OCI-LY7 (cell line): ENCODE results near the gene DYNLT2. TPM values are rescaled to one million over a fixed set of nuclear protein-coding genes. Genes with fewer than 3 reads are reported as not detected.

Source experiments
- BruUV-seq: library from RNA; stranded (reverse); fragments of 400-500 nt; replicated peaks from 2 replicates; lab custom pipeline; 2021; lab: Mats Ljungman, UMichigan
- CTCF ChIA-PET: fragments of 300-600 bp; sonication (Branson Sonifier 250); formaldehyde crosslinking; loops from one replicate; lab custom pipeline; 2022; ENCODE audit warnings: antibody characterized with exemption; ENCODE audit not compliant: unreplicated experiment; lab: Charles Lee
- POLR2A ChIA-PET: fragments of 300-600 bp; sonication (Branson Sonifier 250); formaldehyde crosslinking; loops from one replicate; lab custom pipeline; 2022; ENCODE audit warnings: antibody characterized with exemption; lab: Charles Lee
- DNase-seq: peaks from one replicate; pipeline ENCODE4 v3.0.0-alpha.2; 2015; ENCODE audit warnings: low spot score
- H2AFZ ChIP-seq: fragments of 200-600 bp; sonication (generic), shearing (Covaris generic); 2 replicates; pipeline ENCODE4 v1.6.1; 2014; ENCODE audit warnings: mild to moderate bottlenecking, antibody characterized with exemption, low read length, moderate library complexity
- H3K27ac ChIP-seq: fragments of 200-600 bp; sonication (generic); 2 replicates; pipeline ENCODE4 v1.5.1; 2014; ENCODE audit warnings: mixed run types, low read depth, mild to moderate bottlenecking, moderate library complexity, low read length, inconsistent platforms; ENCODE audit not compliant: poor library complexity, severe bottlenecking
- H3K36me3 ChIP-seq: fragments of 200-600 bp; sonication (generic); 2 replicates; pipeline ENCODE4 v1.6.1; 2014; ENCODE audit warnings: mild to moderate bottlenecking, antibody characterized with exemption, low read length, moderate library complexity, mixed read lengths; ENCODE audit not compliant: insufficient read depth
- H3K4me1 ChIP-seq: fragments of 200-600 bp; sonication (generic); 2 replicates; pipeline ENCODE4 v1.5.1; 2014; ENCODE audit warnings: mild to moderate bottlenecking, low read length; ENCODE audit not compliant: insufficient read depth, poor library complexity, severe bottlenecking
- H3K4me2 ChIP-seq: fragments of 200-600 bp; sonication (generic); 2 replicates; pipeline ENCODE4 v1.6.1; 2014; ENCODE audit warnings: mild to moderate bottlenecking, low read length
- H3K4me3 ChIP-seq: fragments of 200-600 bp; sonication (generic); 2 replicates; pipeline ENCODE4 v1.5.1; 2014; ENCODE audit warnings: mild to moderate bottlenecking, low read depth, low read length; ENCODE audit not compliant: poor library complexity, severe bottlenecking
- H3K79me2 ChIP-seq: fragments of 200-600 bp; sonication (generic); 2 replicates; pipeline ENCODE4 v1.6.1; 2016; ENCODE audit warnings: low read depth, mild to moderate bottlenecking, low read length, moderate library complexity, mixed read lengths; ENCODE audit not compliant: insufficient read depth
- H3K9me2 ChIP-seq: fragments of 200-600 bp; sonication (generic); 2 replicates; pipeline ENCODE4 v1.6.1; 2016; ENCODE audit warnings: mild to moderate bottlenecking, low read length, mixed read lengths; ENCODE audit not compliant: insufficient read depth
- H3K9me3 ChIP-seq: fragments of 200-600 bp; sonication (generic); 2 replicates; pipeline ENCODE4 v1.6.1; 2014; ENCODE audit warnings: mild to moderate bottlenecking, mixed run types, low read length, mixed read lengths
- H4K20me1 ChIP-seq: fragments of 200-600 bp; sonication (generic); 2 replicates; pipeline ENCODE4 v1.6.1; 2014; ENCODE audit warnings: mild to moderate bottlenecking, antibody characterized with exemption, low read length, moderate library complexity, mixed read lengths; ENCODE audit not compliant: insufficient read depth
- EZH2phosphoT487 ChIP-seq: fragments of 200-600 bp; sonication (generic); IDR thresholded peaks from 2 replicates; pipeline ENCODE4 v1.6.1; 2018; ENCODE audit warnings: low read depth, borderline replicate concordance, mild to moderate bottlenecking, mixed run types, antibody characterized with exemption, low read length, moderate library complexity, mixed read lengths
- intact Hi-C: fragments of 100-400 bp; cut with micrococcal nuclease; formaldehyde crosslinking; loops from one replicate; pipeline ENCODE4 v1.10.0; 2022; ENCODE audit not compliant: unreplicated experiment
- total RNA-seq, 2 experiments: library from RNA; depleted of rRNA in 1 of 2; stranded (reverse); fragments of >200 nt in 1 of 2; shearing (Covaris generic) in 1 of 2; gene quantifications; 2 replicates each; pipeline ENCODE4 v1.2.3, GENCODE V29; 2014 to 2022
- TF ChIP-seq, protein P1 (sequence below): fragments of 200-600 bp; sonication (generic); conservative IDR thresholded peaks from 2 replicates; pipeline ENCODE4 v1.5.1; 2014; ENCODE audit warnings: mild to moderate bottlenecking, antibody characterized with exemption, low read length, moderate library complexity, mixed read lengths

Gene DYNLT2
- total RNA-seq, 2 experiments from 2014 or later = 6.4 to 7.7 TPM

DNA sequence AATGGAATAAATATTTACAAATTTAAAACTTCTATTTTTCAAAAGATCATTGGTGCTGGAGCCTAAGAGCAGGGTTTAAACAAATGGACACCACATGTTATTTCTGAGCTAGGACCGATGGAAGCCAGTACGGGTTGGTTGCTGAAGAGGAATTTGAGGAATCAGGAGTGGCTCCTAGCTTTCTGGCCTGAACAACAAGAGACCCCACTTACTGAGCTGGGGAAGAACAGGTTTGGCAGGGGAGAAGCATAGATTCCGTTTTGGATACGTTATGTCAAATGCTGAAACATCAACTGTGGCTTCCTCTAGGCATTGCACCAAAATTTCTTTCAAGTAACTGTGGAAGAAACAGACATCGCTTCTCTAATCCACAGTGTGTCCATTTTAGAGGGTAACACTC is 56.2 kb downstream of the DYNLT2 start:
- TF ChIP-seq, protein P1, sequence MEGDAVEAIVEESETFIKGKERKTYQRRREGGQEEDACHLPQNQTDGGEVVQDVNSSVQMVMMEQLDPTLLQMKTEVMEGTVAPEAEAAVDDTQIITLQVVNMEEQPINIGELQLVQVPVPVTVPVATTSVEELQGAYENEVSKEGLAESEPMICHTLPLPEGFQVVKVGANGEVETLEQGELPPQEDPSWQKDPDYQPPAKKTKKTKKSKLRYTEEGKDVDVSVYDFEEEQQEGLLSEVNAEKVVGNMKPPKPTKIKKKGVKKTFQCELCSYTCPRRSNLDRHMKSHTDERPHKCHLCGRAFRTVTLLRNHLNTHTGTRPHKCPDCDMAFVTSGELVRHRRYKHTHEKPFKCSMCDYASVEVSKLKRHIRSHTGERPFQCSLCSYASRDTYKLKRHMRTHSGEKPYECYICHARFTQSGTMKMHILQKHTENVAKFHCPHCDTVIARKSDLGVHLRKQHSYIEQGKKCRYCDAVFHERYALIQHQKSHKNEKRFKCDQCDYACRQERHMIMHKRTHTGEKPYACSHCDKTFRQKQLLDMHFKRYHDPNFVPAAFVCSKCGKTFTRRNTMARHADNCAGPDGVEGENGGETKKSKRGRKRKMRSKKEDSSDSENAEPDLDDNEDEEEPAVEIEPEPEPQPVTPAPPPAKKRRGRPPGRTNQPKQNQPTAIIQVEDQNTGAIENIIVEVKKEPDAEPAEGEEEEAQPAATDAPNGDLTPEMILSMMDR = no peak
- no peak for TF ChIP-seq EZH2phosphoT487
- ChIA-PET CTCF (no interaction called here), POLR2A (no interaction called here)
- Histone ChIP-seq H3K4me1 (peaks cover 2% of the 10 kb centered on the region), H2AFZ (no peak overlapping the region), H3K9me3 (peaks cover 9% of the 10 kb centered on the region; the same call in 1 of the 2 replicates), H3K36me3 (peaks cover 68% of the 10 kb centered on the region), H3K4me2 (no peak overlapping the region), H4K20me1 (peaks cover 3% of the 10 kb centered on the region; the same call in 1 of the 2 replicates), H3K27ac (no peak overlapping the region), H3K4me3 (no peak overlapping the region), H3K79me2 (peaks cover 12% of the 10 kb centered on the region; the same call in 1 of the 2 replicates), H3K9me2 (no peaks in the 10 kb centered on the region)
- DNase-seq = no peak
- intact Hi-C loops = no loop called here
- no TSS peak for BruUV-seq

DNA sequence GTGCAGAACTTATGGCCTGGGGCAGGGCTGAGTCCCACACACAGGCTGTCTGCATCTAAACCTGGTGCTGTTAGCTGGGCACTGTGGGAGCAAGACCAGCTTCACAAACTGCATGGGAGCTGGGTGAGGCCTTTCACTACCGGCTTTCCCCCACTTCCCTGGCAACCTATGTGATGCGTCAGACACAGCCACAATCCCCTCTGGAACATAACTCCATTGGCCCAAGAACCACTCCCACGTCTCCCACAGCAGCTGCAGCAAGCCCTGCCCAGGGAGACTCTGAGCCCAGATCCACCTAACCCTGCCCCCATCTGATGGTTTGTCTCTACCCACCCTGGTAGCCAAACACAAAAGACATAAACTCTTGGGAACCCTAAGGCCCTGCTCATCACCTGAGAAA is 58.9 kb downstream of the DYNLT2 start:
- intact Hi-C loops = no loop called here
- ChIA-PET CTCF (interaction anchor here (0.5 kb wide), 1 partner anchor 31 kb away, joined by 3 read pairs; no protein-coding TSS in a partner anchor), POLR2A (interaction anchor here (0.7 to 1.2 kb wide), 3 partner anchors 11 to 264 kb away, joined by 3 to 4 read pairs (median 3); no protein-coding TSS in a partner anchor)
- TF ChIP-seq, protein P1 = no peak
- H3K9me2 ChIP-seq = no peaks in the 10 kb centered on the region
- no peaks in the 10 kb centered on the region for H4K20me1 ChIP-seq
- peaks cover 71% of the 10 kb centered on the region for H3K36me3 ChIP-seq
- H3K4me2 ChIP-seq = no peak overlapping the region
- 0 out of 2 replicates have a peak, but pooled peaks cover 6% of the 10 kb centered on the region for H3K79me2 ChIP-seq
- peaks cover 12% of the 10 kb centered on the region; the same call in 1 of the 2 replicates for H3K9me3 ChIP-seq
- no TSS peak for BruUV-seq
- no peak for DNase-seq
- no peak overlapping the region for H3K4me3 ChIP-seq
- H3K4me1 ChIP-seq = no peaks in the 10 kb centered on the region
- no peak overlapping the region for H3K27ac ChIP-seq
- H2AFZ ChIP-seq = no peak overlapping the region

DNA sequence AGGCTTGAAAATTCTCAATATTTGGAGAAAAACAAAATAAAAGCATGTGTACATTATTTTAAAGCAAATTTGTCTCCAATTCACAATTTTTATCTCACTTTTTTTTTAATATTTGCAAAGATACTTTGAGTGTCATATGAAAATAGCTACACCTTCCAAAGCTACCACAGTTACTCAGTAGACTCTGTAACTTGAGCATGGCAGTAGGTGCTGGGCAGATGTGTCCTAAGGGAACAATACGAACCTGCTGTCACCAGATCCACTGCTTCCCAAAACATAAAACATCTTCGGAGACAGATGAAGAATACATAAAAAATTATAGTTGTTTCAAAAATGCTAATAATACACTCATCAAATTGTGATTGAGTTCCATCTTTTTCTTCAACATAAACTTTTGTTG is 60.1 kb downstream of the DYNLT2 start:
- no peak overlapping the region for H2AFZ ChIP-seq
- BruUV-seq = no TSS peak
- H3K4me2 ChIP-seq = no peak overlapping the region
- H3K36me3 ChIP-seq = peaks cover 75% of the 10 kb centered on the region
- H3K4me3 ChIP-seq = no peak overlapping the region
- H4K20me1 ChIP-seq = no peaks in the 10 kb centered on the region
- no peak for DNase-seq
- H3K27ac ChIP-seq = no peak overlapping the region
- H3K9me2 ChIP-seq = no peaks in the 10 kb centered on the region
- intact Hi-C loops = no loop called here
- H3K9me3 ChIP-seq = peaks cover 24% of the 10 kb centered on the region
- H3K79me2 ChIP-seq = 0 out of 2 replicates have a peak, but pooled peaks cover 6% of the 10 kb centered on the region
- POLR2A ChIA-PET = interaction anchor here (0.7 kb wide), 1 partner anchor 11 kb away, joined by 4 read pairs; the partner anchor contains the start of genes C6orf120 and WDR27
- TF ChIP-seq, protein P1 = no peak
- no peak for TF ChIP-seq EZH2phosphoT487
- CTCF ChIA-PET = no interaction called here
- no peaks in the 10 kb centered on the region for H3K4me1 ChIP-seq
